Spleen (tissue), 11 donors: ENCODE measurements around the gene EFCAB9. TPM values are rescaled to one million over a fixed set of nuclear protein-coding genes. Genes with fewer than 3 reads are reported as not detected.

Experiments
- DNase-seq: peaks from one replicate; pipeline ENCODE4 v3.0.0-alpha.2; 2020
- H3K27ac ChIP-seq, 8 donors: fragments of 200-600 bp; sonication (generic) in 7 of 8; 1 replicate in 4 of 8; 2 replicates in 4 of 8; pipeline versions ENCODE4 v1.5.0 to v1.8.0; 2016 to 2021; ENCODE audit warnings: inconsistent platforms in 4 of 8, mild to moderate bottlenecking in 4 of 8, moderate library complexity in 1 of 8
- H3K27me3 ChIP-seq, 7 donors: fragments of 200-600 bp; sonication (generic) in 6 of 7; replicated peaks in 1 of 7; 1 replicate in 4 of 7; 2 replicates in 3 of 7; pipeline versions ENCODE4 v1.5.0 to v1.8.0; 2016 to 2021; ENCODE audit warnings: inconsistent platforms in 3 of 7, mild to moderate bottlenecking in 1 of 7
- H3K36me3 ChIP-seq, 6 donors: fragments of 200-600 bp; sonication (generic) in 5 of 6; 1 replicate in 4 of 6; 2 replicates in 2 of 6; pipeline versions ENCODE4 v1.5.0 to v1.8.0; 2016 to 2021; ENCODE audit warnings: inconsistent platforms in 2 of 6
- H3K4me1 ChIP-seq, 6 donors: fragments of 200-600 bp; sonication (generic) in 5 of 6; 1 replicate in 3 of 6; 2 replicates in 3 of 6; pipeline versions ENCODE4 v1.5.0 to v1.8.0; 2016 to 2021; ENCODE audit warnings: inconsistent platforms in 3 of 6
- H3K4me3 ChIP-seq, 8 donors: fragments of 200-600 bp; sonication (generic) in 7 of 8; 1 replicate in 4 of 8; 2 replicates in 4 of 8; pipeline versions ENCODE4 v1.5.0 to v1.8.0; 2016 to 2021; ENCODE audit warnings: inconsistent platforms in 4 of 8, mild to moderate bottlenecking in 4 of 8, moderate library complexity in 2 of 8
- H3K9me3 ChIP-seq, 8 donors: fragments of 200-600 bp; sonication (generic) in 7 of 8; 1 replicate in 4 of 8; 2 replicates in 4 of 8; pipeline versions ENCODE4 v1.5.0 to v1.8.0; 2016 to 2021; ENCODE audit warnings: inconsistent platforms in 4 of 8
- CTCF ChIP-seq, 11 experiments: fragments of 200-600 bp in 7 of 11; fragments of 450-650 bp in 4 of 11; sonication (generic) in 4 of 11; IDR thresholded peaks in 8 of 11; conservative IDR thresholded peaks in 3 of 11; 1 replicate in 7 of 11; 2 replicates in 4 of 11; pipeline versions ENCODE4 v1.4.0 to v1.8.0; 2016 to 2021; ENCODE audit warnings: antibody characterized with exemption in 11 of 11, inconsistent platforms in 4 of 11, mild to moderate bottlenecking in 1 of 11
- POLR2A ChIP-seq, 3 donors: fragments of 450-650 bp; IDR thresholded peaks; one replicate each; pipeline ENCODE4 v1.5.1; 2017; ENCODE audit warnings: antibody characterized with exemption in 3 of 3, mild to moderate bottlenecking in 1 of 3
- POLR2AphosphoS5 ChIP-seq, 3 donors: sonication (generic); formaldehyde crosslinking; IDR thresholded peaks; one replicate each; pipeline ENCODE4 v1.5.1; 2017; ENCODE audit warnings: antibody characterized with exemption in 3 of 3
- WGBS, 5 donors: extraction: QIAGEN DNeasy Blood & Tissue Kit in 3 of 5; methylation state at CpG; one replicate each; pipeline versions ENCODE4 v1.1.5 to v1.1.7; 2013 to 2018; 5-methylcytosine and 5-hydroxymethylcytosine counted together
- intact Hi-C: fragments of 100-400 bp; cut with DNase I; formaldehyde crosslinking; loops from one replicate; pipeline ENCODE4 v1.15.0; 2023; ENCODE audit warnings: low total_unique reads
- polyA plus RNA-seq, 3 donors: library from polyadenylated mRNA; stranded (reverse); fragments of 200-250 nt; gene quantifications; one replicate each; pipeline ENCODE4 v1.2.1, GENCODE V29; 2013
- total RNA-seq, 7 donors: library from RNA; depleted of rRNA in 3 of 7; stranded (reverse); fragments of >200 nt in 3 of 7; fragmentation: NEBNext Ultra II Directional in 4 of 7; extraction: Animal tissue kit (Norgen Biotek cat#: 25700) in 4 of 7; gene quantifications; one replicate each; pipeline versions ENCODE4 v1.1.0 to v1.2.1, GENCODE V29; 2016 to 2021
- donor health status: healthy with polysubstance abuse.
- donor health status: DM: no; HTN: no; CAD: no; lungs with moderate emphysema.
- donor health status: DM: no; HTN: no; CAD: no.
- donor health status: Bipolar disorder and iron deficiency.
- donor health status: healthy.
- donor health status: DM: no; HTN: no; CAD: no.
- donor health status: DM: yes; HTN: yes; CAD: no.

Gene EFCAB9
- total and polyA plus RNA-seq, 10 donors, result not detected

GRCh38 chr5:172172912-172173563, 20.9 kb upstream of the EFCAB9 start:
- Histone ChIP-seq H3K4me3 (peak overlapping the region in 1 of 8 donors; percentile 68), H3K4me1 (peaks cover 23 to 100% (median 92%) of the 10 kb centered on the region in 6 donors), H3K27me3 (peaks cover 0 to 7% (median 0%) of the 10 kb centered on the region in 7 donors), H3K27ac (peak overlapping the region; percentile 65 to 99 (median 93)), H3K36me3 (peaks cover 0 to 49% (median 5%) of the 10 kb centered on the region in 6 donors), H3K9me3 (no peaks in the 10 kb centered on the region)
- intact Hi-C loops, result no loop called here
- 73 to 84% (median 76%) methylated on average over 11 to 12 of the region's 12 CpGs for WGBS, 5 donors
- DNase-seq, result no peak
- no peak for TF ChIP-seq POLR2AphosphoS5 (IDR thresholded peaks at IDR 0.05)
- no peak for TF ChIP-seq POLR2A (IDR thresholded peaks at IDR 0.05)
- TF ChIP-seq CTCF (IDR thresholded peaks at IDR 0.05 in 8 of 11, conservative IDR thresholded peaks at IDR 0.05 in 3 of 11), result no peak

- peak overlapping the region; percentile 65 to 99 (median 93) for H3K27ac ChIP-seq
- H3K9me3 ChIP-seq, result no peaks in the 10 kb centered on the region
- H3K4me3 ChIP-seq, result peak overlapping the region in 6 of 8 donors; percentile 39 to 68 (median 45)
- TF ChIP-seq POLR2AphosphoS5 (IDR thresholded peaks at IDR 0.05) (peak in 2 of 3 donors; percentile 42 to 60), CTCF (IDR thresholded peaks at IDR 0.05 in 8 of 11, conservative IDR thresholded peaks at IDR 0.05 in 3 of 11) (no peak)
- intact Hi-C loops, result no loop called here
- peak; percentile 90 for DNase-seq
- peaks cover 22 to 100% (median 92%) of the 10 kb centered on the region in 6 donors for H3K4me1 ChIP-seq
- peaks cover 0 to 42% (median 5%) of the 10 kb centered on the region in 6 donors for H3K36me3 ChIP-seq
- H3K27me3 ChIP-seq, result peaks cover 0 to 7% (median 0%) of the 10 kb centered on the region in 7 donors
- WGBS, 5 donors, result 43 to 48% (median 47%) methylated on average over 11 to 12 of the region's 12 CpGs
These were observed 20.3 kb upstream of the EFCAB9 start for GRCh38 chr5:172173564-172174153.

GRCh38 chr5:172175263-172175719, 18.7 kb upstream of the EFCAB9 start:
- DNase-seq, result peak; percentile 98
- intact Hi-C loops, result no loop called here
- WGBS, 5 donors, result 4 to 15% (median 10%) methylated on average over 6 to 7 of the region's 7 CpGs
- Histone ChIP-seq H3K27ac (peak overlapping the region; percentile 65 to 99 (median 93)), H3K36me3 (peaks cover 0 to 27% (median 0%) of the 10 kb centered on the region in 6 donors), H3K9me3 (no peaks in the 10 kb centered on the region), H3K27me3 (peaks cover 0 to 7% (median 0%) of the 10 kb centered on the region in 7 donors), H3K4me1 (peaks cover 30 to 100% (median 93%) of the 10 kb centered on the region in 6 donors), H3K4me3 (peak overlapping the region; percentile 25 to 68 (median 40))
- peak in 1 of 11 experiments; percentile 24 for TF ChIP-seq CTCF (IDR thresholded peaks at IDR 0.05 in 8 of 11, conservative IDR thresholded peaks at IDR 0.05 in 3 of 11)
- peak; percentile 88 to 92 (median 89) for TF ChIP-seq POLR2AphosphoS5 (IDR thresholded peaks at IDR 0.05)
- peak in 1 of 3 donors; percentile 51 for TF ChIP-seq POLR2A (IDR thresholded peaks at IDR 0.05)

- H3K4me3 ChIP-seq, result peak overlapping the region in 1 of 8 donors; percentile 69
- DNase-seq, result peak; percentile 80
- peaks cover 40 to 100% (median 97%) of the 10 kb centered on the region in 6 donors for H3K4me1 ChIP-seq
- peaks cover 0 to 7% (median 0%) of the 10 kb centered on the region in 7 donors for H3K27me3 ChIP-seq
- intact Hi-C loops, result no loop called here
- no peaks in the 10 kb centered on the region for H3K9me3 ChIP-seq
- peaks cover 0 to 23% (median 0%) of the 10 kb centered on the region in 6 donors for H3K36me3 ChIP-seq
- H3K27ac ChIP-seq, result peak overlapping the region in 7 of 8 donors; percentile 91 to 99 (median 93)
- TF ChIP-seq POLR2AphosphoS5 (IDR thresholded peaks at IDR 0.05) (peak in 2 of 3 donors; percentile 18 to 55), POLR2A (IDR thresholded peaks at IDR 0.05) (no peak)
- 60 to 74% (median 72%) methylated on average over 7 of the region's 7 CpGs for WGBS, 5 donors
These were observed 16.8 kb upstream of the EFCAB9 start for GRCh38 chr5:172177176-172177575.
